HG02840 (cell line): ENCODE results near the gene PARK7.
A peak's percentile ranks its signal among the peaks of the same experiment; 100 is the strongest.

Experiments used
- ATAC-seq: cut with Tn5 transposase; IDR thresholded peaks from one replicate; pipeline ENCODE4 v1.9.1; 2021; ENCODE audit warnings: mild to moderate bottlenecking, moderate library complexity, moderate number of reproducible peaks; ENCODE audit not compliant: unreplicated experiment, low FRiP score

PARK7 gene

DNA sequence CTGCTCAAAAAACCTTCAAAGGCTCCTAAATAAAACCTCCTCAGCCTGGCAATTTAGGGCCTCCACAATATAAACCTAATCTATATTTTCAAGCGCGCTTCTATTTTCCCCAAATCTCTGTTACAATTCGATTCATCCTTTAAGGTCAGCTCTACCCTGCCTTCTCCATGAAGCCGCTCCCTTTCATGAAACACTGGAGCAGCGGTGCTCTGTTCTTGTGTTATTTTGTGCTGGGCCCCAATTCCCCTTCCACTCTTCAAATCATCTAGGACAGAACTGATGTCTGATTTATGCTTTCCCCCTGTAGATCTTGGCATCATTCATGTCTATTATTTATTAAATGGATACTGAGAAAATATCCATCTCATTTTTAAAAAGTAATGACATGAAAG lies 57.7 kb downstream of the PARK7 start:
- ATAC-seq = no peak

DNA sequence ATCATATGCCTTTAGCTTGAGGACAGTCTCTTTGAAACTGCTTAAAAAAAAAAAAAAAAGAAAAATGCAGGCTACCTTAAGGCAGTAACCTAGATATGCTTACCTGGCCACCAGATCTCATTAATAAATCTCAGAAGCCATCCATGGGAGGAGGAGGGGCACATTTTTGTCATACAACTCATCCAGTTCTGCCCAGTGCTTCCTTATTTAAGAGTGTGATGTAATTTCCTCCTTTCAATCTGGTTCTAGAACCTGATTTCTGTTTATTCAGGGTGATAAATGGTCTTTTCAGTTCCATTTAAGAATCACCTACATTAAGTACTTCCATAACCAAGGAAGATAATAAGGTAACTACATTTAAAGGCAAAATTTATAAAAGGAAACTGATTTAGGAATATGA lies 58.5 kb downstream of the PARK7 start:
- ATAC-seq = no peak

DNA sequence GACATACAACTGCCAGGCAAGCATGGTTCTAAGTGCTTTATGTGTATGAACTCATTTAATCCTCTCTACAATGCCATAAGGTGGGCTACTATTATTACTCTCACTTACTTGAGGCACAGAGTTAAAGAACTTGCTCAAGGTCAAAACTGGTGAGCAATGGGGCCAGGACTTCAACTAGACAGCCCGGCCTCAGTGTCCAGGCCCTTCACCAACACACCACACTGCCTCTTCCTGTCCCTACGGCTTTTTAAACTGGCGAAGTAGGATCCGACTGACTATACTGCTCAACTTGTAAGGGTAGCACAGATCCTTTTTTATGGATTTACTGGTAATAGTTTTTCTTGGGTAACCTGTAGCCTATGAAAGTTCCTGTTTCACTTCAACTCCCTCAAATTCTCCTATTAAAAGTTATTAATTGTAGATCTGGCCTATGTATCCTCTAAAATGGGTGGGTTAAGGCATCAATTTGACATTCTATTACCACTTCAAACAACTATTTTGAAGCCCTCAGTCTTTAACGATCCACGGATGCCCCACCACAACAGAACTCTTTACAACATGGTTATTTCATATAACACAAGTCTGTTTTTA lies 60.3 kb downstream of the PARK7 start:
- ATAC-seq = no peak

DNA sequence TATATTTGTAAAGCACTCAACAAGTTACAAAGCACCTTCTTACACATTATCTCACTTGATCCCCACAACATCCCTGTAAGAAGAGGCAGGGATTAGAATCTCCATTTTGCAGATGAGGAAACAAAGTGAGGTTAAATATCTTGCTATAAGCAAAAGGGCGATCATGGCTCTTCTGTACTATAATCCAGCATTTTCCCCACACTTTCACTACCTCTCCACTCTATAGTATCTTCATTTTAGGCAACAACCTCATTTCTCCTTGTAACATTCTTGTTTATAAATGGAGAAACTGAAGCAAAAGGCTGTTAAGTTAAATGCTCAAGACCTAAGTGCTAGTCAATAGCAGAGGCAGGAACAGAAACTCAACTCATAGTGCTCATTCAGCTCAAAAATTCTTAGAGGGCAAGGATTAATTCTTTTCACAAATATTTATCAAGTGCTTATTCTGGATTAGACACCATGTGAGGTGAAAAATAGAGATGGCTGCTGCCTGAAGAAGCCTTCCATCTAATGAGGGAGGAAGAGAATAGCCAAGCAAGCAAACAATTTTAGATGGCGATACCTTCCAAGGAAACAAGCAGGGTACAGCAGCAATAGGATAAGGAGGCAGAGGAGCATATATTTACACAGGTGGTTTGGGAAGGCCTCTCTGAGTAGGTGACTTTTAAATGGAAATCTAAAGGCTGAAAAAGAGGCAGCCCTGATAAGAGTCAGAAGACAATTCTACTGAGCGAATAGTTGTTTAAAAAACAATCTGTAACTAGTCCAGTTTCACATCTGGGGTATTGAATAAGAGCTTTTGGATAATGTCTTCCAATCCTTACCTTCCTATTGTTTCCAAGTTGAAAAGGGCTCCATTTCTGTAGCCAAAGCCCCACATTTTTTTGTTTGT lies 61.1 kb downstream of the PARK7 start:
- no peak for ATAC-seq

GRCh38 chr1:8023287-8023994 lies 61.9 kb downstream of the PARK7 start:
- ATAC-seq = no peak

- ATAC-seq = no peak
Observed at GRCh38 chr1:8023995-8024313, 62.4 kb downstream of the PARK7 start.

DNA sequence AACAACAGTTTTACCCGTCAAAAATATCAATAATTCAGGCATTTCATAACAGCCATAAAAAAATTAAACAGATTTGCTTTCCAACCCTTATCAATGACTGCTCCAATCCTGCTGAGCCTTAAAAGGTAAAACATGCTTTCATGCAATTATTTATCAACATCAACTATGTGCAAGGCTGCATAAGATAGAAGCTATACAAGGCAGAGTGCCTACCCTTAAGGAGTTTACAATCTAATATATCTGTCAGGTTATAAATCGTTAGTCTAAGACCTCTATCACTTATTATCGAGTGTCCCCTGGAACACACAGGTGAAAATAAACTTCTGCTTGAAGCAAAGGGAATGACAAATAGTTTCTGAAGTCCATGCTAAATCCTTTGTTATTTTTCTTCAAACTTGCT lies 62.8 kb downstream of the PARK7 start:
- no peak for ATAC-seq

GRCh38 chr1:8025061-8025670 lies 63.7 kb downstream of the PARK7 start:
- ATAC-seq = no peak

DNA sequence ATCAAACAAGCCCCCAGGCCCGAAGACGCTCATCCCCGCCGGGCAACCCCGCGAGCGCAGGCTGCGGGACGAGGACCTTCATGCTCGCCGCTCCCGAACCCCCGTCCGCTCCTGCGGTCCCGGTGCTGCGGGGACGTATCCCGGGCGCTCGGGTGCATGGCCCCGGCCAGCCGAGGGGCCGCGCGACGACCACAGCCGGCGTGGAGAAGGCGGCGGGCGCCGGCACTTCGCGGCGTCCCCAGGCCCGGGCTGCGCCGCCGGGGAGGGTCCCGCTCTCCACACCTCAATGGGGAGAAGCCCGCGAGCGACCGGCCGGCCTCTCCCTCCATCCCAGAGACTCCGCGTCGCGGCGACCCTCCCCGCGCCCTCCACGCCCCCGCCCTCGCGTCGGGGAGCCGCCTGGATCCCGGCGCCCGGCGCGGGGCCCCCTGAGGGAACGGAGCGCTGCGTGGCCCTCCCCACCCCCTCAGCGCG lies 64.2 kb downstream of the PARK7 start:
- peak; percentile 2 for ATAC-seq

DNA sequence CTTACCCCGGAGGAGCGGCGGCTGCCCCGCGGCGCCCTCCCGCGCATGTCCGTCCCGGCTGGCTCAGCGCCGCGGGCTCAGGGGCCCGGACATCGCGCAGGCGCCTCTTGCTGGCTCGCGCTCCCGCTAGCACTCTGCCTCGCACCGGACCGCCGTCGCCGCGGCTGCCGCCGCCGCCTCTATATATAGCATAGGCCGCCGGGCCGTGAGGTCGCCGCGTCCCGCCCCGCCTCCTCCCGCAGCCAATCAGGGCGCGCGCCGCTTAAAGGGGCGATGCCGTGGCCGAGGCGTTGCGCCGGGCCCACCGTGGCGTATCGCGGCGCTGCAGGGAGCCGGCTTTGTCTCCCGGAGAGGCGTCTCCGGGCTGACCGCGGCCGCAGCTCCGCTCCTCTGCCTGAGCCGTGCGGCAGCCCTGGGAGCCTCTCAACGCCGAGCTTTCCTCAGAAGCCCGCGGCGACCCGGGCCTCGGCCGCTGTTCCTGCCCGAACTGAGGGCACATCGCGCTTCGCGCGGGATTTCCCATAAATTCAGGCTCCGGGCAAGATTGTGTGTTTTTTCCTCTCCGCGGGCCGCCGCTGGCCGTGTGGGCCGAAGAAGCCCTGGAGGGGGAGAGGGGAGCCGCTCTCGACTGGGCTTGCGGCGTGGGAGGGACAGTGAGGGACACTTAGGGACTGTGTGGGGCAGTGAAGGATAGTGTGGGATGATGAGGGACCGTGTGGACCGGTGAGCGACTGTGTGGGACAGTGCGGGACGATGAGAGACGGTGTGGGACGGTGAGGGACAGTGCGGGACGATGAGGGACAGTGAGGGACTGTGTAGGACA lies 64.9 kb downstream of the PARK7 start, which contains the start of gene ERRFI1:
Gene ERRFI1, minus strand, starts transcription at position 157 of the 823 bp plus-strand sequence. CDS start 10,690 bp downstream, outside the sequence.
- ATAC-seq = peak; percentile 79

DNA sequence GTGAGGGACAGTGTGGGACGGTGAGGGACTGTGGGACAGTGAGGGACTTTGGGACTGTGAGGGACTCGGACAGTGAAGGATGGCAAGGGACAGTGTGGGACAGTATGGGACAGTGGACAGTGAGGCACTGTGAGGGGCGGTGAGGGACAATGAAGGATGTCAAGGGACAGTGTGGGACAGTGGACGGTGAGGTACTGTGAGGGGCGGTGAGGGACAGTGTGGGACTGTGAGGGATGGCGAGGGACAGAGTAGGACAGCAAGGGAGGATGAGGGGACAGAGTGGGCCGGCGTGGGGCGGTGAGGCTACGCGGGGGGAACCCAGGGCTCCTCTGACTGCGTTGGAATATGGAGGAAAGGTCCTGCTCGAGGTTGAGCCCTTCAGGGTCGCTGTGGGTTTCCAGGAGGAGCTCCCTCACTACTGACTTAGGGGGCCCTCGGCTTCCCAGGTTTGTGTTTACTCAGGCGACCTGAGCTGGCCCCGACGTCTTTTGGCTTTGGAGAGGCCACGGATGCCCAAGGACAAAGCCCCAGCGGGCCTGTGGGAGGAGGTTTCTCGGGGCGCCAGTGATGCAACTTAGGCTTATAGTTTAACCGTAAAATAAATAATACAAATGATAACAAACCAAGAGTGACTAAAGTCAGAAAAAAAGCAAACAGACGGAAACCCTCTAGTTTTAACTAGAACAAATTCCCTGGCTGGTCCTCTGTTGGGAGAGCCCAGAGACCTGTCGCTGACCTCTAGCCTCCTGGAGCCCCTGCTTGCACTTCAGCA lies 65.7 kb downstream of the PARK7 start:
- no peak for ATAC-seq

GRCh38 chr1:8027748-8028570 lies 66.4 kb downstream of the PARK7 start:
- no peak for ATAC-seq

DNA sequence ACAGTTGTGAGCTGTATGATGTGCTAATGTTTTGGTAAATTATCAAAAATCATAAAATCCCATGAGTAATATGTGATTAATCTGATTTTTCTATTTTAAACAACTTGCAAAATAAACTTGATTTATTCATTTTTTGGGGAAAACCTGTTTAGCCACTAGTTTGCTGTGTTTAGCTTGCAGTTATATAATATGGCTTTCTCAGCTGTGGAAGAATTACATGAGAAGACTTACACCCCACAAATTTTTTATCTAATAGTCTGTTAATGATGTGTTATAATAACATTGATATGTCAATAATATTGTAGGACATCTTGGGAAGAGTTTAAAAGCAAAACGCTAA lies 67.0 kb downstream of the PARK7 start:
- ATAC-seq = no peak

DNA sequence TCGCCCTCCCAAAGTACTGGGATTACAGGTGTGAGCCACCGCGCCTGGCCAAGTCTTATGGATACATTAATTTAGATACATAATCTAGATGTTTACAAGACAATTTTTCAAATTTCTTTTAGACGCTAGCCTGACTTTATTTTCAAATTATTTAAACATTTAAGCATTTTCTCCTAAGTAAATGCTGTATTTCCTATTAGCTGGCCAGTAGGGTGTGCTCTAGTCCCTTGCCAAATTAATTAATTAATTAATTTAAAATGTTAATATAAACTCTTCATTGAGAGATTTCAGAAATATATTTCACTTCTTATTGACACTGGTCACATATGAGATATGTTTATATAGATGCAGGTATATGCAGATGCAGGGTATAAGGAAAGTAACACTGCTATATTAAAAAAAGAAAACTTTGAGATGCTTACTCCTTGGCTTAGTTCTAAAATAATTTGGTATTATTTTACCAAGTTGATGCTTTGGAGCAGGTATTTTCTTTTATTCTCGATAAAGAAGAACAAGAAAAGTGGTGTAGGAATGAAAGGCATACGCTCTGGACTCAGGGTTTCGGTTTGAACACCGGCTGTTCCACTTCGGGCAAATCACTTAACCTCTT lies 69.8 kb downstream of the PARK7 start:
- ATAC-seq = no peak

- ATAC-seq = no peak
Observed at GRCh38 chr1:8032366-8032910, 70.9 kb downstream of the PARK7 start.

DNA sequence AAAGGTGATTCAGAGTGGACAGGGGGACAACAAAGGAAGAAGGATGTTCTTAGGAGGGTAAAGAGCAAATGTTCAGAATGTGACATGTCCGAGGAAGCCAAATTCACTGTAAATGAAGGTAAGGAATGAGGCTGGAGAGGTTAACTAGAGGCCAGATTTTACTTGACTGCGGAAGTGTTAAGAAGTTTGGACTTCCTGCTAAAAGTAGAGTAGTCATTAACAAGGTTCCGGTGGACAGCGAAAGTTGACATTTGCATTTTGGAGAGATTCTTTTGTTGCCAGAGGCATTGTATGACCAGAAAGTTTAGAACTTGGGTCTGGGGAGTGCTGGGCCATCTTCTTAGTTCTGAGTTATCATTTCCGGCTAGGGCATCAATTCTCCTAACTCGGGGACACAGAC lies 71.8 kb downstream of the PARK7 start:
- ATAC-seq = no peak
